LNCaP clone FGC (cell line): ENCODE data around the gene PWWP2A.

ENCODE experiments used
- DNase-seq: peaks from one replicate; pipeline ENCODE4 v3.0.0-alpha.2; 2011; ENCODE audit warnings: low read depth
- H3K4me3 ChIP-seq: 2 replicates; pipeline ENCODE4 v1.5.1; 2011; ENCODE audit warnings: mild to moderate bottlenecking, low read depth, low read length, control low read depth
- CTCF ChIP-seq: IDR thresholded peaks from 2 replicates; pipeline ENCODE4 v1.5.1; 2012; ENCODE audit warnings: mild to moderate bottlenecking; ENCODE audit not compliant: control insufficient read depth, insufficient read depth; ENCODE audit errors: extremely low read depth

The PWWP2A gene

DNA sequence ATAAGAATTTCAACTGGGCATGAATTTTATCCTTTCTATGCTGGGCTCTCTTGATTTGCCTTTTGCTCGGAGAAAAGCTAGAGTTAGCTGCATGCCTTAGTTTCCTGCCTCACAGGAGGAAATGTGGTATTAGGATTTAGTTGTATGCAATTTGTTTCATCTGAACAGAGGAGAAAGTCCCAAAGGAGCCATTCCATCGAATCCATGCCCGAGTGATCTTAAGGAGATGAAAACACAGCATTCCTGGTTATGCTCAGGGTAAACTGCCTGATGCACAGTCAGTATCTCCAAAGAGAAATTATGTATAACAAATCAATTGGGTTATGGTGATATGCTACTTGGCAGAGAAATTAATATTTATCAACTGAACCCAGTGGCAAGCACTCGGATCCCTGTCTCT lies 59.2 kb downstream of the PWWP2A start:
- TF ChIP-seq CTCF, result no peak
- no peak for DNase-seq
- no peak overlapping the region for H3K4me3 ChIP-seq

DNA sequence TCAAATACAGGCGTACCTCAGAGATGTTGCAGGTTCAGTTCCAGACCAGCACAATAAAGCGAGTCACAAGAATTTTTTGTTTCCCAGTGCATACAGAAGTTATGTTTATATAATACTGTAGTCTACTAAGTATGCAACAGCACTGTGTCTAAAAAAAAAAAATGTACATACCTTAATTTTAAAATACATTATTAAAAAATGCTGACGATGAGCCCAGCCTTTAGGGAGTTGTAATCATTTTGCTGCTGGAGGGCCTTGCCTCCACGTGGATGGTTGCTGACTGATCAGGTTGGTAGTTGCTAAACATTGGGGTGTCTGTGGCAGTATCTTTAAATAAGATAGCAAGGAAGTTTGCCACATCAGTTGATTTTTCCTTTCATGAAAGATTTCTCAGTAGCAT lies 62.0 kb downstream of the PWWP2A start:
- no peak for DNase-seq
- TF ChIP-seq CTCF, result no peak
- H3K4me3 ChIP-seq, result no peak overlapping the region

DNA sequence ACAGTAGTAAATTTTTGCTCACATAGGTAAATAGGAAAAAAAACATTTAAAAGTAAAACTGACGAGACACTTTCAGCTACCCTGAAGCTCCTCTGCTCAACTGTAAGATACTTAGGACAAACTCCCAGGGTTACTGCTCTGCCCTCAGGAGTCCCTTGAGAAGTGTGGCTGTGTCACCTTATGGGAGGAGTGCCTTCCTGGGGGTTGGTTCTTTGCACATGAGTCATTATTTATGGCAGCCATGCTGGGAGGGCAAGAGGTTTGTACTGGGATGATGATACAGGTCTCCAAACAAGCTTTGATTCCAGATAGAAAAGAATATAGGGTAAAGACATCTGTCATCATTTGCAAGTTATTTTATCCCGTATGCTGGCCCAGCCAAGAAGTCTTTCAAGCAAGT lies 64.4 kb downstream of the PWWP2A start:
- no peak for DNase-seq
- no peak overlapping the region for H3K4me3 ChIP-seq
- no peak for TF ChIP-seq CTCF

DNA sequence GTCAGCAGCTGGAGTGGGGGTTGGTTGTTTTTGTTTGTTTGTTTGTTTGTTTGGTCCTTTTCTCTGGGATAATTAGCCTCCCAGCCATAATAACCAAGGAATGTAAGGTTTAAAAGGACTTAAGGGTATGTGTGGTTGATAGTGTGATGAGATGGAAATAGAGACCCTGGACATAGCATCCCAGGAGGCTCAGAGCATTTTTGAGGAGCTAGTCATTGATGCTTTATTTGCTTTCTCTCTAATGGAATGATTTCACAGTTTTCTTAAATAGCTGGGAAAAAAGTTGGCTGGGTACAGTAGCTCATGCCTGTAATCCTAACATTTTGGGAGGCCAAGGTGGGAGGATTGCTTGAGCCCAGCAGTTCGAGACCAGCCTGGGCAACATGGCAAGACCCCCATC lies 65.2 kb downstream of the PWWP2A start:
- no peak overlapping the region for H3K4me3 ChIP-seq
- no peak for TF ChIP-seq CTCF
- DNase-seq, result no peak

GRCh38 chr5:160049099-160049498 lies 70.2 kb downstream of the PWWP2A start:
- TF ChIP-seq CTCF, result no peak
- no peak overlapping the region for H3K4me3 ChIP-seq
- DNase-seq, result peak; percentile 73

DNA sequence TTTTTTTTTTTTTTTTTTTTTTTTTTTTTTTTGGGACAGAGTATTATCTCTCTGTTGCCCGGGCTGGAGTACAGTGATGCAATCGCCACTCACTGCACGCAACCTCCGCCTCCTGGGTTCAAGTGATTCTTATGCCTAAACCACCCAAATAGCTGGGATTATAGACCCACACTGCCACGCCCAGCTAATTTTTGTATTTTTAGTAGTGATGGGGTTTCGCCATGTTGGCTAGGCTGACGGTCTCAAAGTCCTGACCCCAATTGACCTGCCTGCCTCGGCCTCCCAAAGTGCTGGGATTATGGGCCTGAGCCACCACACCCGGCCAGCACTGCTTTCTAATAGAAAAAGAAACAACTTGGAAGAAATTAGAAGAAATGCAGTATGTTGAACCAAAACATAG lies 71.1 kb downstream of the PWWP2A start:
- DNase-seq, result no peak
- no peak for TF ChIP-seq CTCF
- H3K4me3 ChIP-seq, result no peak overlapping the region

GRCh38 chr5:160047423-160047822 lies 71.8 kb downstream of the PWWP2A start:
- no peak for TF ChIP-seq CTCF
- no peak for DNase-seq
- no peak overlapping the region for H3K4me3 ChIP-seq
